Cardiac atrium fibroblast (primary cell): ENCODE data around the gene OVCH1. TPM values are rescaled to one million over a fixed set of nuclear protein-coding genes. Genes with fewer than 3 reads are reported as not detected.

Experiments used
- total RNA-seq: library from RNA; depleted of rRNA; stranded (reverse); fragments of >200 nt; gene quantifications from 2 replicates; pipeline ENCODE4 v1.2.3, GENCODE V29; 2015

Gene OVCH1
- total RNA-seq: 0.32 and 2.3 TPM in 2 replicates

GRCh38 chr12:29497588-29497987 lies at the start of gene OVCH1:
OVCH1 (minus strand) TSS chr12:29497686; CDS start chr12:29497686, 0 bp downstream.

GRCh38 chr12:29380536-29381523 lies 116.7 kb downstream of the OVCH1 start, which contains the start of gene ERGIC2:
ERGIC2 (minus strand) TSS chr12:29381172; CDS start chr12:29371633, 9,539 bp downstream.

Other genes with a start within 250 kb of the OVCH1 start
- 44.4 and 70.3 TPM in 2 replicates for gene ERGIC2, start 116.5 kb downstream of the OVCH1 start, total RNA-seq